Stimulated activated CD4-positive, alpha-beta T cell treated with anti-CD3 and anti-CD28 coated beads, Interleukin-15, amount 100 ng/mL, for 24 hours (primary cell): ENCODE data around the gene ACSL6.
A peak's percentile ranks its signal among the peaks of the same experiment; 100 is the strongest.

Experiments used
- DNase-seq: peaks from one replicate; pipeline ENCODE4 v3.0.0-alpha.2; 2020

The ACSL6 gene

DNA sequence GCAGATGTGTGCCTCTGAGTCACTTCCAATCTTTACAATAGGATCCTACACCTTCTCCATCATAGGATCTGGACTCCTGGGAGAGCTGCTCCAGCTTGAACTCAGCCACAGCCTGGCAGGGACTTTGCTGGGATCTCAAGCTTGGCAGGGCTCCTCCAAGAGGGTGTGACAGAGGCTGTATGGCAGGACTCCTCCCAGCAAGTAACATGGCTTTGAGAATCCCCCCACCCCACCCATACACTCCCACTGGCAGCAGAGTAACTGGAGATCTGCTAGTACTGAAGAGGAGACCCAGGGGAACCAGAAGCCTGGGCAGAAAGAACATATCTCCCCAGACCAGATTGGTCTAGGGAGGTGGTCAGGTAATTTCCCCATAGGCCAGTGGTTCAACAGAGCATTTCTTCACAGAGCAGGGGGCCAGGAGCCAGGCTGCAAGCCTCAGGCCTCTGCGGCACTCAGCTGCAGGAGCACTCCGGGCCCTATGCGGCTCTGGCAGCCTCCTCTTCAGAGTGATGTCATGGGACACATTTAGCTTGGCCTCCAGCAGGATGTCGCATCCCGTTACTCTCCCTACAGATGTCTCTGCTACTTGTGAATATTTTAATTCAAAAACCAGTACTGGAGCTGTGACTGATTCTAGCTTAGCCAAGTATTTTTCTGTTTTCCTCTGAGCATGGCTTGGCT lies 1.7 kb upstream of the ACSL6 start:
- peak; percentile 0 for DNase-seq

DNA sequence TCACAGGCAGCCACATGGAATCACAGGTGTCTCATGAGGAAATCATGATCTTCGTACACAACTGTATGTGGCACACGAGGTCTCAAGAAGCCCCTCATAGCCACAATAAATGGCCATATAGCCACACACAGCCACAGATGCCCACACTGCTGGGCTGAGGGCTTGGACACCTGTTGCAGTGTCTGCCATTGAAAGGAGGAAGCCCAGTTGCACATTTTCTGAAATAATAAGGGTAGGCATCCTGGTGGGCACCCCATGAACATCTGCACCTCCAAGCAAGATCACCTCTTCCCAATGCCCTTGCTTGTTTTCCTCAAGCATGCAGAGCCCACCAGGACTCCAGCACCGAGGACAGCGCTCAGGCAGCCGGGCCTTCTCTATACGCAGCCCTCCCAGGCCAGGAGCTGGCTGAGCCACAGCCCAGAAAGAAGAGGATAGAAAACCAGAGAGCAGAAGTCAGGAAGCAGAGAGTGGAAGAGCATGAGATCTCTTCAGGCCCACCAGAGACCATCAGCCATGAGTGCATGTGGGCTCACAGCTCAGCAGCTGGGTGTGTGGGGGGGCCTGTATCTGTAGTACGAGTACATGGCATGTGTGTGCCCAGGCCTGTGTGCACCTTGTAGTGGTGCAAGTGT lies 1.0 kb upstream of the ACSL6 start:
- peak; percentile 37 for DNase-seq

DNA sequence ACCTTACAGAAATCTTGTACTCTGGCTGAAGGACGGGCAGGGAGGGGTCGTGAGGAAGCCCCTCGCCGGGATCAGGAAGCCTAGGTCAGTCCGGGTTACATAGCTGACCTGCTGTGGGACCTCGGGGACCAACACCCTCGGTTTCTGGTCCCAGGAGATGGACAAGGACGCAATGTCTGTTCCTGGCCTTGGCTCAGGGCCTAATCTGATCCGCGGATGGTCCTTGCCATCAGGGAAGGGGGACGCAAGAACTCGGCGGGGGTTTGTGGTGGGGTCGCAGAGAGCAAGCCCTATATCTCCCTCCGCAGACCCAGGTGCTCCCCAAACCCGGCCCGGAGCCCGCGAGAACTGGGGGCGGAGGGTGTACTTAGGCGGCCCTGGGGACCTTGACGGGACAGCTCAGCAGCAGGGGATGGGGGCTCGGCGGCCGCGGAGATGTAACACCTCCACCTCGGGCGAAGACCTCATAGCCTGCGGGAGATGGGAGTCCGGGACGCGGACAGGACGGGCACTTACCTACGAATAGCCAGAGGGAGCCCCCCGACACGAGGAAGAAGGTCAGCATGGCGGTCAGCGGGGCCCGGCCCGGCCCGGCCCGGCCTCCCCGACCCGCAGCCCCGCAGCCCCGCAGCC lies 353 bp downstream of the ACSL6 start:
- peak; percentile 20 for DNase-seq

DNA sequence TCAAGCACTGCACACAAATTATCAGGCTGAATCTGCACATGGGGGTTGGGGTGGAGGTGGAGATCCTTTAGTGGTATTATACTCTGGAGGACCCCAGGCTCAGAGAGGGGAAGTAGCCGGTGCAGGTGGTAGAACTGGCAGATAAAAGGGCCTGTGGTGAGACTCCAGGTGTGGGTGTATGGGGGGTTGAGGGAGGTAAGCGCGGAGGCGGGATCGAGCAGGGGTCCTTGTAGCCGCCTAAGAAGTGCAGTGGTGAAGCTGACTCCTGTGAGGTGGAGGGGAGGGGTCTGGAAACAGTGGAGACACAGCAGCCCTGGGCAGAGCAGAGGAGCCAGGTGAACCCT lies 841 bp downstream of the ACSL6 start:
- DNase-seq, result no peak

DNA sequence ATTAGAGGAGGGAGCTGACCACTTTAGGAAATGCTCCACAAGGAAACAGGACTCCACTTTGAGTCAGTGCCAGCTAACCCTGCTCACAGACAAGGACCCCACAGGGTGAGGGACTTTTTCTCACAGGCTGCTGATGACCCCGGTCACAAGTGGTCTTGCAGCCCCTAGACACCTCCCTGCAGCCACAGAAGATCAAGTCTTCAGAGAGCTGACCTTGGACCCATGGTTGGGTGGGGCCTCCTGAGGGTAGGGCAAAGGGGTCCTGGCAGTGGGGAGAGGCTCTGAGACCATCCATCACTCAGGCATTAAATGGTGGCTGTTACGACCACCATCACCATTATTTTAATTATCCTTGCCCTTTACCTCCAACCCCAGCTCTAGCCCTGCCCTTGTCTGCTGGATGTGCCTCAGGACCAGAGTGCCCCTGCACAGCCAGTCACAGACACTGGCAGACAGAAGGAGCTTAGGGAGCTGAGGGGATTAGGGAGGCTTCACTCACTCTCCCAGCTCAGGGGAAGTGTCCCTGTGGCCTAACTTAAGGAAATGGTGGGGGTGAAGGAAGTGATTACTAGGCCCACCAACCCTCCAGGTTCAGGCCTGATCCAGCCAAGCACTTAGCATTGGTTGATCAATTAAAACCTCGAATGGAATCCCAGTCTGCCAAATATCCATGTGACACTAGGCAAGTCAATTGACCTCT lies 1.6 kb downstream of the ACSL6 start:
- no peak for DNase-seq

DNA sequence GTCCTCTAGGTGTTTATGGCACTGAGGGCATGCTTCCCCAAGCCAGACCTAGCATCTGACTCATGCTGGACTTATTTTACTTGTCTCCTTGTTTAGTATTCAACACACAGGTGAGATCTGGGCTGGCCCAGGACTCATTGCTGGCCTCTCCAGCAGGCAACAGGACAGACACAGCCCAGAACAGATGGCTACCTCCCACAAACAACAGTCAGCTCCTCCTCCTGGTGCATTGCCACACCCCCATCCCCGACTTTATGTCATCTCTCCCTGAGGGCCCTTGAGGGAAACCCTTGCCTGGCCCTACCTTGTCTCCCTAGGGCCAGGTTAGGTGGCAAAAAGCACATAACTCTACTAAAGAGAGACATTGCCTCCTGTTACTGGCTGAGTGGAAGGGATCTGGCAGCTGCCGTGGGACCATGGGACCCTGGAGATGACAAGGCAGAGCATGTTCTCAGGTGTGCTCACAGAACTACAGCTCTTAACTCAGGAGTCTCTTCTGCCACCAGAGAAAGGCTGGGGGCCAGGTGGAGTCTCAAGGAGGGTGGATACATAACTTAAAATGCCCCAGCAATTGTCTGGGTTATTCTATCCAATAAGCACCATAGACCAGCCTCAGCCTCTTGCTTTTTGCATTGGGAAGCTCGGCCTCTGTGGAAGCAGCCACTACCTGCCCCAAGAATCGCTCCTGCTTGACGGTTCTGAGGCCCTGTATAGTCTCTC lies 2.3 kb downstream of the ACSL6 start:
- no peak for DNase-seq

DNA sequence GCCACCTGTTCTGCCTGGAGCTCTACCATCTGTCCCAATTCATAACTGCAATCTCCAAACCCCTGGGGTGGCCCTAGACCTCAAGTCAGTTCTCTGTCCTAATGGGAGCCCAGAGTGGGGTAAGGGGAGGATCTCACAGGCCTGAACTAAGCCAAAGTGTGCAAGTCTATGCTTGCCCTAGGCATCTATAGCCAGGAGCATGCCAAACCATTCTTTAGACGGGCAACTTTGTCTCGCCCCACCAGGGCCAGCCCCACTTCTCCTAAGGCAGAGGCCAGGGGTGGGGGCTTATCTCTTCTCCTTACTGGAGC lies 3.3 kb downstream of the ACSL6 start:
- DNase-seq, result no peak

DNA sequence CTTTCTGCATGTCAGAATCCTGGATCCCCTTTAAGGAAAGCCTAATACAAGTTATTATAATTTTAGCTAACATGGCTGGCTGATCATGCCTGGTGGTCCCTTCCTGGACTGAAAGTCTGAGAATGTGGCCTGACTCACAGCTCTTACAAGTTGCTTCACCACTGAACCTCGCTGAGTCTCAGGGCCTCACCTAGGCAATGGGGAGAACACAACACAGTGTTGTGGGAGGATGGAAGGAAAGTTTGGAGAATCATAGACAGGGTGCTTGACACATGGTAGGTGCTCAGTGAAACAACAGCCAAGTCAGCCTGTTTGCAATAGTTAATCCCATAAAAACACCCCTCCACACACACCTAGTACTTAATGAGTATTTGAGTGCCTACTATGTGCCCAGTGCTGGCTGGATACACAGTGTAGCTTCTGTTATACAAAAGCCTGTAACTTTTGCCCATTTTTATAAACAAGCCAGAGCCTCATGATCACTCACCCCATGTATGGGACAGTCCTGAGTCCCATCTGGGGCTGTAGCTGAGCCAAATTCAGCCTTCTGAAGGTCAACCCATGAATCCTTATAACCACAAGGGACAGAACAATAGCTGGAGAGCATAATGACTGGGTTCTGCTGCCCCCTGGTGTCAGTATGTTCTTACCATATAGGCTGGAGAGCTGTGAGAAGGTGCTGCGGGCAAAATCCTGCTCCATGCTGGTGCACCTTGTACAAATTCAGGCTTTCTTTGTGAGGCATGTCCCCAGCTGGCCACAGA lies 3.9 kb downstream of the ACSL6 start:
- DNase-seq, result peak; percentile 88

DNA sequence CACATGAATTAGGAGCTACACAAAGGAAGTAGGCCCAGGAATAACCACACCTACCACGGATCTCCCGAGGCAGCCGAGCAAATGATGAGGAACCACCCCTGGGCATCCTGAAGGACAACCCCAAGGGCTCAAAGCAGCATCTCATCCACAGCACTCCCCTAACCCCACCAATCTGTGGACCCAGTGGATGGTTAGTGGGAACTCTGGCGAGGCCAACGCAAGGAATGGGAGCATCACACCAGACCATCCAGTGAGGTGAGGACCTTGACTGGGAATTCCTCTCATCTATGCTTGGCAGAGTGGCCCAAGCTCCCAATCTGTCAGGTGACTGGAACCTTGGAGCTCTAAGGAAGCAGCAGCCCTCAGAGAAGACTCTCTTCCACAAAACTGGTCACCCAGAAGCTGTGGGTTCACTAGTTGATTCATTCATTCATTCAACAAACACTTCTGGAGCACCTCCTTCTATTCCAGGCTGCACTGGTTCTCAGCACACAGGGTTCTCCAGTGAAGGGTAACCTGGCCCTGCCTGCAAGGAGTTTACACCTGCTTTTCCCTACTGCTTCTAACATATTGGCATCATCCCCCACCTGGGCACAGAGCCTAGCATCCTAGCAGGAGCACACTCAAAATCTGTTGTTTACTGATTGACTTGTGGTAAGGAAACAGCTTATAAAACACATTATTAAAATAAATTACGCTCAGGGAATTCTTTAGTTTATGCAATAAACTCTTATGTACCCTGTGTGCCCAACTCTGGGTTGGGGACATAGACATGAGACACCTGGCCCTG lies 4.9 kb downstream of the ACSL6 start:
- no peak for DNase-seq

DNA sequence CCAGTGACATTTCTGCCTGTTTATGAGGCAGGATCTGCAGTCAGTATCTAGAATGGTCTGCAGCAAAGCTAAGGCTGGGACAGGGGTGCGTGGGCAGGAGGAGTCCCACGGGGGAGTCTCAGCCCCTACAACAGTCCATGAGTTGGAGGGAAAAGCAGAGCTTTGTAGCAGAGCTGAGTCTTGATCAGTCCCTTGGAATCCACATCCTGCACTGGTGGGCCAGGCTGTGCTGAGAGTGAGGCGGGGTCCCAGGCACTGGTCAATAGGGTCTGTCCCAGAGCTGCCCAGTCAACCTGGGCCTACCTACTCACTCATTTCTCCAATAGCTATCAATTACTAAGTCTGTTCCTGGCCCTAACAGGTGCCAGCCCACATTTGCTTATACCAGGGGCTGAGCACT lies 5.9 kb downstream of the ACSL6 start:
- DNase-seq, result no peak

DNA sequence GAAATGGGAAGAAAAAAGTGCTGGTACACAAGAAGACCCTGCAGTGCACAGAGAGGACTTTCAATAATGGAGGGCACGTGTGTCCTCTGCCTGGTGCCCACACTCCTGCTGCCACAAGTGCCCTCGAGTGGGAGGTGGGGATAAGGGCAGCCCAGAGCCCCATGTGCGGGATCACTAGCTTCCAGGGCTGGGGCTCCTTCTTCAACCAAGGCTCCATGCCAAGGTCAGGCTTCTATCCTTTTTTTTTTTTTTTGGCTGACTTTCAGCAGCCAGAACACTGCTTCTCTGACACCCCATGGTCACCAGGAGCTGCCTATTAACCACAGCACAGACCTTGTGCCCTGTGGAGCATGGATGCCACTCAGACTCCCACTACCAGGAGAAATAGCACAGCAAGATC lies 7.5 kb downstream of the ACSL6 start:
- no peak for DNase-seq

DNA sequence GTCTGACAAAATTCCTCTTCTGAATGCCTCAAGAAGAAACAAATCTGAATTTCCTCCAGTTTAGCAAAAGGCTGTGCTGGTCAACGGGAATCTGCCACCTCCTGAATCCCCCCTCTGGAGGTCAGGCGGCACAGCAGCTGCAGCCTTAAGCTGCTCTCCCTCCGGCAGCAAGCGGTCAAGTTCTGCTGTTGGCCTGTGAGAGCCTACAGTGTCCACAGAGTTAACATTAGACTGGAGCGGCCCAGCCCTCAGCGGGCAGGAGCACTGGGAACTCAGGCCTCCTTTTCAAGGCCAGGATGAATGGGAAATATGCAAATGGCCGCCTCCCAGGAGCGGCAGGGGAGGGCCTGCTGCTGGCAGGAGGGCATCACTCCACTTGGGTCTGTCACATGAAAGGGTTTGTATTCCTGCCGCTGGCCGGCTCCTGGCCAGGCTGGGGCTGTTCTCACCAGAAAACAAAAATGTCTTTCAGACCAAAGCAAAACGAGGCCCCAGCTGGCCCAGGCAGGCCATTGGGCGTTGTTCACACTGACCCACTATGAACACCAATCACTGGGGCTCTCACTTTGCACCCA lies 8.2 kb downstream of the ACSL6 start:
- no peak for DNase-seq

DNA sequence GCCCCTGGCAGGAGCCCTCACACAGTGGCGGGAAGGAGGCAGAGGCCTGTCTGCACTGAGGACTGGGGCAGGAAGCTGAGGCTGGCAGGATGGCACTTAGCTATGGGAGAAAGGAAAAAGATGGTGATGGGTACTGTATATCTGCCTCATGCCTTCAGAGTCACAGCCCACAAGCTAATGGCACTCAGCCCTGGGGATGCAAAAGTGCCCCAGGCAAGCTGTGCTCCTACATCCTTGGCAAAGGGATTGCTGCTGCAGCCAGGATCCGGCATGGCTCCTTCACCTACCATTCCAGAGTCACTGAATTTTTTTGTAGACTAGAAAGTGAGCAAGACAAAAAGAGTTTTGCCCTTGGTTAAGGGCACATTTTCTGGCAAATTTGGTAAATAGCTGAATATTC lies 8.7 kb downstream of the ACSL6 start:
- DNase-seq, result no peak

DNA sequence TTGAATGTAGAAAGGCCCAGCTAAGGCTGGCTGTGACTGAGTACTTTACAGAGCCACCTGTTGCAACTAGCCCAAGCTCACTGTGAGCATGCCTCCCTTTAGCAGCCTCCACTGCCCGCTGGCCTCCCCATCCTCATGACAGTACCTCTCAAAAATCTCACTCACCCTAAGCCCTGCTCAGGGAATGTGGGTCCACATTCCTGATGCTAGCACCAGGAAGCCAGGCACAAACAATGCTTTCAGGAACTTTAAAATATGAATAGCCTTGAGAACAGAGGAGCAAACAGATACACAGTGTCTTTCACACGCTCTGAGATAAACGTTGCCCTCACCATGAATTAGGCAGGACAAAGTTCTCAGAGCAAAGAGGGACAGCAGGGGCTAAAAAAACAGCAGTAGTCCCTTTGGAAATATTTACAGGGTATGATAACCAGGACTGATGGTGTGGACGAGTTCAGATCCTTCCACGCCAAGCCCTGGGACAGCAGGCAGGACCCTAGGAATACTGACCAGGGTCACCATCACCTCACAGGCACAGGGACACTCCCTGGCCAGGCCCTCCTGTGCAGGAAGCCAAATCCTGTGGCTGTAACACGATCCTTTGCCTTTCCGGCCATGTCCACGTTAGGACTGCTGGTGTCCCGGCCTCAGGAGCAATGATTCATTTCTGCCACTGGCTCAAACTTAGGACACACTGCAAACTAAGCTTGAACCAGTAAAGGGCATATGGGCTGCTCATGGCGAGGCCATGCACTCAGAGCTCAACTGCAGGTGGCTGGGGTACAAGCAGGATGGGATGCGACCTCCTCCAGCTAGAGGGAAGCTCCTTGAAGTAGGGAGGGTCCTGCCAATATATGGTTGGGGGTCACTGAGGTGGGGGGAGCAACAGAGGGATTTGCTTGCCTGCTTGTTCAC lies 9.6 kb downstream of the ACSL6 start:
- DNase-seq, result no peak

DNA sequence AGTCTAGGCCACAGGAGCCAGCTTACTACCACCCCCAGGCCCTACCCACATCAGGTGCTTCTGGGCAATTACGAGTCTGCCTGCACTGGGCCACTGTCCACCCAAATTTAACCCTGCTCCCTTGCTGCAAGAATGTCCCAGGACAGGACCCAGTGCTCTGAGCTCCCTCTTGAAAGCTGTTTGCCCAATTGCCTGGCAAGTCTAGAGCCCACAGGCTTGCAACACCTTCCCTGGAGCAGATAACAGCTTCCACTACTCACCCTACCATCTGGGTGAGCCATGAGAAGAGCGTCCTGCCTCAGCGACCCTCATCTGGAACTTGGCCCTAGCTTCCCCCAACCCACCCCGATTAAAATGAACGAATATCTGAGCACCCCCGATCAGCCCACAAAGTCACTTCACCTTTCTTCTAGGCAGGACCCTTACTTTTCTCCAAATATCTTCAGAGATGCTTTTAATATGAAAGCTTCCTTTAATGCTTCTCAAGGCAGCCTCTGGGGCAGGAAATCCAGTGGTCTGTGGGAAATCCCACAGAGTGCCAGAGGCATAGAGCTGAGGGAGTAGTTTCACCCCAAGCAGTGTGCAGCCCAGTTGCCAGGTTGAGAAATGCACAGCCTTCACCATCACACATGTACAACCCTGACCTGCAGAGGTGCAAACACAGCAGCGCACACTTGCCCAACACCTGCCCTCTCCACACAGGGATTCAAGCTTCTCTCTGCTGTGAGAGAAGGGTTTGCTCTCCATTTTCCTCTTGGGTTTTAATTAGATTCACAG lies 10.6 kb downstream of the ACSL6 start:
- DNase-seq, result peak; percentile 39

DNA sequence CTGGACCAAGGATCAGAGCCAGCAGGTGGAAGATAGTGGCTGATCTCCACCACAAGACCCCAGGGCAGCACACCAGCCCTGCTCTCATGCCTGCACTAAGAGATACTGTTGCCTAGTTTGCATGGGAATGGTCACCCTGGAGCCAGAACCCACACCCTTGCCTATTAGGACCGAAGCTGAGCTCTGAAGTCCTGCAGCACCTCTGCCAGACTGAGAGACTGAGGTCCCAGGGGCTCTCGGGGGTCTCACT lies 11.3 kb downstream of the ACSL6 start:
- DNase-seq, result no peak

DNA sequence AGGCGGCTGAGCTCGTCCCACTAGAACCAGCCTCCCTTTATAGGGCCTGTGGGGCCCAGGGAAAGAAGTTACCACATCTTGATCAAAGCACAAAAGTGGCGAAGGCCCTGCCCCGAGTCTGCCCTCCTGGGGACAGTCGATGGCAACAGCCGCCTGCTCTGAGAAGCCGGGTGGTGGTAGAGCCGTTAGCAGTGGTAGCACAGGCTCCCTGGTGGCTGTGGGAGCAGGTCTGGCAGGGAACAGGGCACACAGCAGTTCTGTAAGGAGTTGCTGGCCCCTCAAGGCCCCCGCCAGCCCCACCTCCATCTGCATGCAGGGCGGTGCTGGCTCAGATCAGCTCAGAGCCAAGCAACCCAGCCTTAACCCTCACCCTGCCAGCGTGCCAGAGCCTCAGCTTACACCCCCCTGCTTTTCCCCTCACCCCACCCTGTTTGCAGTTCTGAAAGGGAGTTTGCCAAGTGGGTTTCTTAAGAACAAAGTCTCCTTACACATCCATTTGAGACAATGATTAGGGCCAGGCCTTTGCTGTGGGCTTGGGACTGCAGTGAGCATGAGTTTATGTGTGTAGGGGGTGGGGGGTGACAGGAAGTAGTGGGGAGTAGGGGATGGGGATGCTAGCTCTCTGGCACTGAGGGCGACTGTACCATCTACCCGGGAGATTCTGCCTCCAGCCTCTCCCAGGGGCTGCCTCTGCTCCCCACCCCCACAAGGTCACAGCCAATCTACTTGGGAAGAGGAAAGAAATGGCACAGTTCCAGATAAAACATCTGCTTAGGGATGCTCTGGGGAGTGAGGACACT lies 11.8 kb downstream of the ACSL6 start:
- no peak for DNase-seq

DNA sequence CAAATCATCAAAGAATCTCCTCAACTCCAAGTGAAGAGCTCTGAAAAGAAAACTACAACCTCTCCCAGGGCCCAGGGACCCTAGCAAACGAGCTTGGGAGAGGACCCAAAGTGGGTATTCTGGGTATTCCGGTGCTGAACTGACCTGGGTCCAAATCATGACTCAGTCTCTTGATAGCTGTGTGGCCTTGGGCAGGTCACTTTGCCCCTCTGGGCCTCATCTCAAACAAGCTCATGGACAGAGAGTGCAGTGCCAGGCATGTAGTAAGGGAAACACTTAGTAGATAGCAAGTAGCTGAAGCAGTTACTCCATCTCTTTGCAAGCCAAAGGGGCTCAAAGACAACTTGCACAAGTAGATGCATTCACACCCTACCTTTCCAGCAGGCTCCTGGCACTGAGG lies 12.4 kb downstream of the ACSL6 start:
- no peak for DNase-seq

DNA sequence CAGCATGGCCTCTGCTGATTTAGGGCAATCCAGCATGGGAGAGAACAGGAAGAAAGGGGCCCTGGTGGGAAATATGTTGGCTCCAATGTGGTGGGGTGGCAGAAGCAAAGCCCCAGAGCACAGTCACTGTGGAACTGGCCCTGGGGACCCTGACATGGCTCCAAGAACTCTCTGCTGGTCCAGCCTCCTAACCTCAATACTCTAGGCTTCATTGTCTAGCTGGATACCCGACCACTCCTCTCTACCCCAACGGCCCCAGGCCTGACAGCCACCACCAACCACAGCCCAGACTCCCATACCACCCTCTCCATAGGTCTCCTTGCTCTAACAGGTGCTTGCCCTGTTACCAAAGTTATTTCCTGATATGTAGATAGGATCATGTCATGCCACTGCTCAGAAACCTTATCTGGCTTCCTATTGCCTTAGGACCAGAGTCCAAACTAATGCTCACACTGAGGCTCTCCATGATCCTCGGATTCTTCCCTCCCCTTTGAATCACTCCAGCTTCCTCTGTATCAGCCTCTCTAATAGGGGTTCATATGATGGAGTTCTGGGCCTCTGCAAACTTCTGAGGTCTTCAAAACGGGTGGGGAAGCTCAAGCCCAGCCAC lies 12.9 kb downstream of the ACSL6 start:
- DNase-seq, result no peak
